ENCODE data around the gene GALNT14. TPM values are rescaled to one million over a fixed set of nuclear protein-coding genes. Genes with fewer than 3 reads are reported as not detected.

Gene GALNT14
- total and polyA plus RNA-seq, 12 donors: 0.39 to 8.9 (median 1.7) TPM; not detected in 2

DNA sequence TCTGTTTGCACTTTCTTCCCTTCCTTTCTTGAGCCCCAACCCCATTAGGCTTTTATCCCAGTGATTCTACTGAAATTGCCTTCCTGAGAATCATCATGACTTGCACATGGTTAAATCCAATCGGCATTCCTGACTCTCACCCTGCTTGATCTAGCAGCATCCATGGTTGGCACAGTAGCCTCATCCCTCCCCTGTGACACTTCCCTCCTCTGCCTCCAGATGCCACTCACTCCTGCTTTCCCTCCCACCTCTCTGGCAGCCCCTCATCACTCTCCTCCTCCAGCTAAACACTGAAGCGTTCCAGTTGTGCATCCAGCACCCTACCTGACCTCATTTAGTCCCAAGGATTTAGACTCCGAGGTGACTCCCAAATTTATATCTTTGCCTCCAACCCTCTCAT is 114.7 kb downstream of the GALNT14 start:
- intact Hi-C loops (cut with DNase I): no loop called here
- WGBS, 4 donors: 77 to 88% (median 82%) methylated on average over 3 of the region's 3 CpGs
- DNase-seq: no peak
- Histone ChIP-seq H3K36me3 (replicated peaks in 1 of 2) (no peaks in the 10 kb centered on the region), H3K4me3 (no peak overlapping the region), H3K4me1 (replicated peaks in 1 of 2) (no peaks in the 10 kb centered on the region), H3K27me3 (no peaks in the 10 kb centered on the region), H3K9me3 (replicated peaks in 1 of 3) (no peaks in the 10 kb centered on the region), H3K27ac (no peak overlapping the region)
- TF ChIP-seq, protein P1, sequence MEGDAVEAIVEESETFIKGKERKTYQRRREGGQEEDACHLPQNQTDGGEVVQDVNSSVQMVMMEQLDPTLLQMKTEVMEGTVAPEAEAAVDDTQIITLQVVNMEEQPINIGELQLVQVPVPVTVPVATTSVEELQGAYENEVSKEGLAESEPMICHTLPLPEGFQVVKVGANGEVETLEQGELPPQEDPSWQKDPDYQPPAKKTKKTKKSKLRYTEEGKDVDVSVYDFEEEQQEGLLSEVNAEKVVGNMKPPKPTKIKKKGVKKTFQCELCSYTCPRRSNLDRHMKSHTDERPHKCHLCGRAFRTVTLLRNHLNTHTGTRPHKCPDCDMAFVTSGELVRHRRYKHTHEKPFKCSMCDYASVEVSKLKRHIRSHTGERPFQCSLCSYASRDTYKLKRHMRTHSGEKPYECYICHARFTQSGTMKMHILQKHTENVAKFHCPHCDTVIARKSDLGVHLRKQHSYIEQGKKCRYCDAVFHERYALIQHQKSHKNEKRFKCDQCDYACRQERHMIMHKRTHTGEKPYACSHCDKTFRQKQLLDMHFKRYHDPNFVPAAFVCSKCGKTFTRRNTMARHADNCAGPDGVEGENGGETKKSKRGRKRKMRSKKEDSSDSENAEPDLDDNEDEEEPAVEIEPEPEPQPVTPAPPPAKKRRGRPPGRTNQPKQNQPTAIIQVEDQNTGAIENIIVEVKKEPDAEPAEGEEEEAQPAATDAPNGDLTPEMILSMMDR (IDR thresholded peaks at IDR 0.05): no peak
- TF ChIP-seq POLR2A (IDR thresholded peaks at IDR 0.05): no peak

DNA sequence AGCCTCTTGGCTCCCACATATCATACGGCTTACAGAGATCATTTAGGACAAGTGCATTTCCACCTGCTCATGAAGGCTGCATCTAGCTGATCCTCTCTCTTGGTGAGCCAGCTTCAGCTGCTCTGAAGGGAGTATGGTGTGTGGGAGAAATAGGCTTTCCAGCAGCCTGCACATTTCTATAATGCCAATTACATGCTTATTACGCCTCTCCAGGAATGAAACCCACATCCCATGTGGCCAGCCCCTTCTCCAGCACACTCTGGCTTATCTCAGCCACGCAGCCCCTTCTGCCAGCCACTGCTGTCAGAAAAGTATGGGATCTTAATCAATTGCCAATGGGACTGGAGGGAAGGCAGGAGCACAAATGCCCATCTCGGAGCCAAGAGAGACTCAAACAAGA is 117.5 kb downstream of the GALNT14 start:
- 72 to 87% (median 79%) methylated on average over 4 of the region's 4 CpGs for WGBS, 4 donors
- H3K9me3 ChIP-seq (replicated peaks in 1 of 3): no peaks in the 10 kb centered on the region
- H3K4me3 ChIP-seq: no peak overlapping the region
- DNase-seq: no peak
- no peaks in the 10 kb centered on the region for H3K4me1 ChIP-seq (replicated peaks in 1 of 2)
- no peaks in the 10 kb centered on the region for H3K27me3 ChIP-seq
- H3K27ac ChIP-seq: no peak overlapping the region
- intact Hi-C loops (cut with DNase I): no loop called here
- H3K36me3 ChIP-seq (replicated peaks in 1 of 2): no peaks in the 10 kb centered on the region
- TF ChIP-seq, protein P1 (IDR thresholded peaks at IDR 0.05): no peak
- no peak for TF ChIP-seq POLR2A (IDR thresholded peaks at IDR 0.05)

DNA sequence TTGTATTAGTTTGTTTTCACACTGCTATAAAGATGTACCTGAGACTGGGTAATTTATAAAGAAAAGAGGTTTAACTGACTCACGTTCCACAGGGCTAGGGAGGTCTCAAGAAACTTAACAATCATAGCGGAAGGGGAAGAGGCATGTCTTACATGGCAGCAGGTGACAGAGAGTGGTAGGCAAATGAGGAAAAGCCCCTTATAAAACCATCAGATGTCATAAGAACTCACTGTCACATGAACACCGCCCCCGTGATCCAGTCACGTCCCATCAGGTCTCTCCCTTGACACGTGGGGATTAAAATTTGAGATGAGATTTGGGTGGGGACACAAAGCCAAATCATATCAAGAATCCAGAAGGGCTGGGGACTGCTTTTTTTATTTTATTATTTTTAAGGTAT is 120.0 kb downstream of the GALNT14 start:
- 90 to 93% (median 92%) methylated on average over 6 of the region's 6 CpGs for WGBS, 4 donors
- no peak for TF ChIP-seq POLR2A (IDR thresholded peaks at IDR 0.05)
- TF ChIP-seq, protein P1 (IDR thresholded peaks at IDR 0.05): no peak
- Histone ChIP-seq H3K27me3 (no peaks in the 10 kb centered on the region), H3K9me3 (replicated peaks in 1 of 3) (no peaks in the 10 kb centered on the region), H3K4me1 (replicated peaks in 1 of 2) (no peaks in the 10 kb centered on the region), H3K27ac (no peak overlapping the region), H3K36me3 (replicated peaks in 1 of 2) (no peaks in the 10 kb centered on the region), H3K4me3 (no peak overlapping the region)
- DNase-seq: no peak
- intact Hi-C loops (cut with DNase I): no loop called here

DNA sequence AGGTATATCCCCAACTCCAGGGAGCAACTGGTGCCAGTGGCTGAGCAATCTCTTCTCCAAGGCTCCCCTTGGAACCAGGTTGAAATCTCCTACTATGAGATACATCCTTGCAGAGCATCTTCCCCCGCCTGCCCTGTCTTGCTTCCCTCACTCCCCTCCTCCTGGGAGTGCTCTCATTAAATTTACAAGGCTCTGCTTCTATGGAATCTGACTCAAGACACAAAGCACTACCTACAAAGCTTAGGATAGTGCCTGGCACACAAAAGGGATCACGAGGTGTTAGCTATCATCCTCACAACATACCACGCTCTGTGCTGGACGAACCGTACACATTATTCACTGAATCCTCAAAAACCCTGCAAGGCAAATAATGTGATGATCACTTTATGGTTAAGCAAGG is 121.6 kb downstream of the GALNT14 start:
- TF ChIP-seq, protein P1 (IDR thresholded peaks at IDR 0.05): no peak
- TF ChIP-seq POLR2A (IDR thresholded peaks at IDR 0.05): no peak
- H3K27ac ChIP-seq: no peak overlapping the region
- WGBS, 4 donors: 95 to 97% (median 95%) methylated on average over 5 of the region's 5 CpGs
- intact Hi-C loops (cut with DNase I): no loop called here
- H3K27me3 ChIP-seq: no peaks in the 10 kb centered on the region
- no peak overlapping the region for H3K4me3 ChIP-seq
- no peaks in the 10 kb centered on the region for H3K9me3 ChIP-seq (replicated peaks in 1 of 3)
- no peaks in the 10 kb centered on the region for H3K36me3 ChIP-seq (replicated peaks in 1 of 2)
- no peak for DNase-seq
- H3K4me1 ChIP-seq (replicated peaks in 1 of 2): no peaks in the 10 kb centered on the region

All from adrenal gland (tissue), 12 donors.